ENCODE results near the gene FDX1.
"Not testable (repeated sequence)": the region's sequence is repeated elsewhere in the genome, so short reads cannot be mapped to it uniquely, and the experiment has no call there.

FDX1 gene, protein sequence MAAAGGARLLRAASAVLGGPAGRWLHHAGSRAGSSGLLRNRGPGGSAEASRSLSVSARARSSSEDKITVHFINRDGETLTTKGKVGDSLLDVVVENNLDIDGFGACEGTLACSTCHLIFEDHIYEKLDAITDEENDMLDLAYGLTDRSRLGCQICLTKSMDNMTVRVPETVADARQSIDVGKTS

GRCh38 chr11:110429731-110430266 is at the start of gene FDX1:
Gene FDX1, plus strand, starts transcription at chr11:110429948. Its CDS starts 173 bp downstream, at chr11:110430121.
- peak; percentile 83 to 84 for DNase-seq

- DNase-seq = no peak
These were observed 48.7 kb upstream of the FDX1 start for GRCh38 chr11:110380836-110381622.

- peak in 1 of 2 donors; percentile 7 for DNase-seq
These were observed 41.5 kb upstream of the FDX1 start for GRCh38 chr11:110388231-110388630.

- DNase-seq = no peak
These were observed 39.8 kb upstream of the FDX1 start for GRCh38 chr11:110389965-110390364.

- DNase-seq = no peak
These were observed 37.7 kb upstream of the FDX1 start for GRCh38 chr11:110392056-110392455.

DNA sequence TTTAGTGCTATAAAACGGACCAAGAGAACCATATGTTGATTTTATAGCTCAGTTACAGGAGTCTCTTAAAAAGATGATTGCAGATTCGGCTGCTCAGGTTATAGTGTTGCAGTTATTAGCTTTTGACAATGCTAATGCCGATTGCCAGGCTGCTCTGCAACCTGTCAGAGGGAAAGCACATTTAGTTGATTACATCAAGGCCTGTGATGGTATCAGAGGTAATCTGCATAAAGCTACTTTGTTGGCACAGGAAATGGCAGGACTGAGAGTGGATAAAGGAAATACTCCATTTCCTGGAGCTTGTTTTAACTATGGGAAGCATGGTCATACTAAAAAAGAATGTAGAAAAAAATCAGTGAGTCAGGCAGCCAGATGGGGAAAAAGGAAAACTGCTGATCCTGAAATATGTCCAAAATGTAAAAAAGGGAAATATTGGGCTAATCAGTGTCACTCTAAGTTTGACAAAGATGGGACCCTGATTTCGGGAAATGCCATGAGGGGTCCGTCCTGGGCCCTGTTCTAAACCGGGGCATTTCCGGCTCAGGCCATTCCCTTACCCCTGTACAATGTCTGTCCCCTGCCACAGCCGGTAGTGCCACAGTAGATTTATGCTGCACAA is 32.0 kb upstream of the FDX1 start:
- not testable (repeated sequence) for DNase-seq

DNA sequence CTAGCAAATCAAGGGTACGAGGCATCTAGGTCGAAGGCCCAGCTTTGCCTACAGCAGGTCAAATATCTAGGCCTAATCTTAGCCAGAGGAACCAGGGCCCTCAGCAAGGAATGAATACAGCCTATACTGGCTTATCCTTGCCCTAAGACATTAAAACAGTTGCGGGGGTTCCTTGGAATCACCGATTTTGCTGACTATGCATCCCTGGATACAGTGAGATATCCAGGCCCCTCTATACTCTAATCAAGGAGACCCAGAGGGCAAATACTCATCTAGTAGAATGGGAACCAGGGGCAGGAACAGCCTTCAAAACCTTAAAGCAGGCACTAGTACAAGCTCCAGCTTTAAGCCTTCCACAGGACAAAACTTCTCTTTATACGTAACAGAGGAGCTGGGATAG is 26.2 kb upstream of the FDX1 start:
- DNase-seq = not testable (repeated sequence)

- DNase-seq = not testable (repeated sequence)
These were observed 24.1 kb upstream of the FDX1 start for GRCh38 chr11:110405636-110406035.

DNA sequence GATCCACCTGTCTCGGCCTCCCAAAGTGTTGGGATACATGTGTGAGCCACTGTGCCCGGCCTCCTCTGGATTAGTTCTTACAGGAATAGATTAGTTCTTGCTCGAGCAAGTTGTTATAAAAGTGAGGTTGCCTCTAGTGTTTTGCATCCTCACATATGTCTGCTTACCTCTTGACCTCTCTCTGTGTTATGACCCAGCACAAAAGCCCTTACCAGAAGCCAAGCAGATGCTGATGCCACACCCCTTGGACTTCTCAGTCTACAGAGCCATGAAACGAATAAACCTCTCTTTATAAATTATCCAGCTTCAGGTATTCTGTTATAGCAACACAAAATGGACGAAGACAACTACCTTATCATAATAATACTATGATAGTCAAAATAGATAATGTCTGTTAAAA is 22.4 kb upstream of the FDX1 start:
- DNase-seq = no peak

- no peak for DNase-seq
These were observed 20.6 kb upstream of the FDX1 start for GRCh38 chr11:110409174-110409573.

DNA sequence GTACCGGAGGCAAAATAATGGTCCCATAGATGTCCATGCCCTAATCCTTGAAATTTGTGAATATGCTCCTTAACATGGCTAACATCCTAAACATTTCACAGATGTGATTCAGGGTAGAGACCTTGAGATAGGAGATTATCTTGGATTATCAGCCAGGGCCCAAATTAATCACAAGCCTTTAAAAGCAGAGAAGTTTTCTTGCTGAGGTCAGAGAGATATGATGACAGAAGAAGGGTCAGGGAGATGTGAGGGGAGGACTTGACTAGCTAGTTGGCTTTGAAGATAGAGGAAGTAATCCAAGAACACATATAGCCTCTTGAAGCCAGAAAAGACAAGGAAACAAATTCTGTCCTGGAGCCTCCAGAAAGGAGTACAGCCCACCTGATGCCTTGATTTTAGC is 19.1 kb upstream of the FDX1 start:
- DNase-seq = no peak

- DNase-seq = no peak
These were observed 14.7 kb upstream of the FDX1 start for GRCh38 chr11:110415081-110415480.

DNA sequence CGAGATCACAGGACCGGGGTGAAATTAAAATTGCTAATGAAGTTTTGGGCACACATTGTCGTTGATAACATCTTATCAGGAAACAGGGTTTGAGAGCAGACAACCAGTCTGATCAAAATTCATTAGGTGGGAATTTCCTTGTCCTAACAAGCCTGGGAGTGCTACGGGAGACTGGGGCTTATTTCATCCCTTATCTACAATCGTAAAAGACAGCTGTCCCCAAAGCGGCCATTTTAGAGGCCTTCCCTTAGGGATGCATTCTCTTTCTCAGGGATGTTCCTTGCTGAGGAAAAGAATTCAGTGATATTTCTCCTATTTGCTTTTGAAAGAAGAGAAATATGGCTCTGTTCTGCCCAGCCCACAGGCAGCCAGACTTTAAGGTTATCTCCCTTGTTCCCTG is 8.1 kb upstream of the FDX1 start:
- not testable (repeated sequence) for DNase-seq

DNA sequence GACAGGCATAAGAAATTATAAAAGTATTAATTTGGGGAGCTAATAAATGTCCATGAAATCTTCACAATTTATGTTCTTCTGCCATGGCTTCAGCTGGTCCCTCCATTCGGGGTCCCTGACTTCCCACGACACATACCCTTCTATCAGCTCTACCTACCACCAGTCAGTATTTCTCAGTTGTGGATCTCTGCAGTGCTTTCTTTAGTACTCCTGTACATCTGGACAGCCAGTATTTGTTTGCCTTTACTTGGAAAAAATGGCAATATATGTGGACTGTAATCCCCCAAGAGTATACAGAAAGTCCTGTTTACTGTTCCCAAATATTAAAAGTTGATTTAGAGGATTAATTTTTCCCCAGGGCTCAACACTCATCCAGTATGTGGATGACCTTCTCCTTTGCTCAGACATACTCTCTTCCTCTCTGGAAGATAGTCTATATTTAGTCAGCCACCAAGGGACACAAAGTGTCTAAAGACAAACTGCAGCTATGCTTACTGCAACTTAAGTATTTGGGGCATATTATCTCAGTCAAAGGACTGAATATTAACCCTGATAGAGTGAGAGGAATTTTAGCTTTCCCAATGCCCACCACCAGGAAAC is 7.3 kb upstream of the FDX1 start:
- no peak for DNase-seq

DNA sequence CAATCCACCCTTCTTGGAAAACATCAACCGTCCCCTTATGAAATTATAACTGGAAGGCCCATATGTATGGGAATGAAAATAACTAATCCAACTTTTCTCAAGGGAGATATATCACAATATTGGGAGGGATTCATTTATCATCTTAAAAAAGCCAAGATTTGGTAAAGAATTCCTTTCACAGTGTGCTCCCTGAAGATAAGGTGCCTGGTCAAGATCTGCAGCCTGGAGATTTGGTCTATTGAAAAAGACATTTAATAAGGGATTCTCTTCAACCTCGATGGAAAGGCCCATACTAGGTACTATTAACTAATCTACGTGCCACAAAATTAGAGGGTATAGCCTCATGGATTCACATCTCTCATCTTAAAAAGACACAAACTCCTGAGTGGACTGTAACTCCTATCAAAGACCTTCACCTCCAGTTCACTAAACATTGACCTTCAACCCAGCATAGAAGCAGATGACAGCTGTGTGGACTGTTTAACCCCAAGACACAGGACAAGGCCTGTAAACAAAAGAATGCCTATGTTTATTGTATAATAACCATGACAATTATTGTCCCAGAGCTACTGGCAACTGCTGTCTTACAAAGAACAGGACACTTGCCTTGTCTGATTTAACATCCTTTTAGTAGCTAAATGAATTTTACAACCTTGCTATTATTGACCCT is 4.8 kb upstream of the FDX1 start:
- DNase-seq = no peak

DNA sequence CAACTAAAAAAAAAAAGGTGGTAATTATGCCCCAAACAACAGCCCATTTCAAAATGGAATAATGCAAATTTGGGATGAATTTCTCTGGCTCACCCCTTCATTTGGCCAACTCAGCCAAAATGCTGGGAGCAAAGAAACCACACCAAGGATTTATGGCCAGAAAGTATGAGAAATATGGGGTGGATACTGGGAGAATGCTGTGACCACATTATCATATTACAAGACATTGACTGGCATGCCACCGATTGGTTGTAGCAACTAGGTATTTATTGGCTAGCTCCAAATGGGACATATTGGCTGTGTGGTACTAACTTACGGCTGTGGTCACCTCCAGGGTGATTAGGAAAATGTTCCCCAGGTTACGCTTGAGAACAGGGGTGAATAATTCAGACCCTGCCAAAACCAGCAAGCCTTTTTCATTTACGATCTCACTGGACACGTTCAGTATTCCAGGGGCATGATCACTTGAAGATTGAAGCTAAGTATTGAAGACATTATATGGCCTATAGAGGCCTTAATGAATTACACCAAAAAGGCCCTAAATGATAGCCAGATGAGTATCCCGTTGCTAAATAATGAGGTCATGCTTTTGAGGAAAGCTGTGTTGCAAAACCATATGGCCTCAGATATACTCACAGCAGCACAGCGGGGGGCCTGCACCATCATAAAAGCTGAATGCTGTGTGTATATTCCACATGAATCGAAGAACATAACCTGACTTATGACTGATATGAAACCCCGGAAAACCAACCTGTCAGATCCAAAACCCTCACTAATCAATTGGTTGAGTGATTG is 3.8 kb upstream of the FDX1 start:
- no peak for DNase-seq

DNA sequence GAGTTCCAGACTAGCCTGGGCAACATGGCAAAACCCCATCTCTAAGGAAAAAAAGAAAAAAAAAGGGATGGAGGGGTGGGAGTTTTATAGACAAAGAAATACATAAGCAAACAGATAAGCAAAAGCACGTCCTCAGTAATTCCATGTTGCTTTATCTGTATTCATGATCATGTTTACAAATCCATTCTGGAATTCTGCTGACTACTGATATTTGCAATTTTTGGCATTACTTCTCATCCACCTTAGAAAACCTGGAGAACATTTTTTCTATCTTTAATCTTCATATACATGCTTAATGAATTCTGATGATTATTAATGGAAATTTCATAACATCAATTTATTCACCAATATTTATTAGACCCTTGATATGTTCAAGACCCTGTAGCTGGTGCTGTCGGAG is 1.7 kb upstream of the FDX1 start:
- DNase-seq = no peak

- DNase-seq = peak in 1 of 2 donors; percentile 22
These were observed 605 bp upstream of the FDX1 start for GRCh38 chr11:110428956-110429730.

GRCh38 chr11:110430267-110431050 is 711 bp downstream of the FDX1 start:
- DNase-seq = peak; percentile 13 to 16

GRCh38 chr11:110431051-110431672 is 1.4 kb downstream of the FDX1 start:
- peak in 1 of 2 donors; percentile 20 for DNase-seq
